VCaP (cell line): ENCODE results near the gene GHRL.

Experiments
- H3K27ac ChIP-seq: fragments of 450-650 bp; 2 replicates; pipeline ENCODE4 v1.5.1; 2017
- TF ChIP-seq, protein P1 (sequence below): fragments of 450-650 bp; conservative IDR thresholded peaks from 2 replicates; pipeline ENCODE4 v1.5.1; 2017; ENCODE audit warnings: mild to moderate bottlenecking, moderate library complexity

Gene GHRL

GRCh38 chr3:10337323-10338163 lies 44.8 kb upstream of the GHRL start:
- H3K27ac ChIP-seq, result no peak overlapping the region
- TF ChIP-seq, protein P1, sequence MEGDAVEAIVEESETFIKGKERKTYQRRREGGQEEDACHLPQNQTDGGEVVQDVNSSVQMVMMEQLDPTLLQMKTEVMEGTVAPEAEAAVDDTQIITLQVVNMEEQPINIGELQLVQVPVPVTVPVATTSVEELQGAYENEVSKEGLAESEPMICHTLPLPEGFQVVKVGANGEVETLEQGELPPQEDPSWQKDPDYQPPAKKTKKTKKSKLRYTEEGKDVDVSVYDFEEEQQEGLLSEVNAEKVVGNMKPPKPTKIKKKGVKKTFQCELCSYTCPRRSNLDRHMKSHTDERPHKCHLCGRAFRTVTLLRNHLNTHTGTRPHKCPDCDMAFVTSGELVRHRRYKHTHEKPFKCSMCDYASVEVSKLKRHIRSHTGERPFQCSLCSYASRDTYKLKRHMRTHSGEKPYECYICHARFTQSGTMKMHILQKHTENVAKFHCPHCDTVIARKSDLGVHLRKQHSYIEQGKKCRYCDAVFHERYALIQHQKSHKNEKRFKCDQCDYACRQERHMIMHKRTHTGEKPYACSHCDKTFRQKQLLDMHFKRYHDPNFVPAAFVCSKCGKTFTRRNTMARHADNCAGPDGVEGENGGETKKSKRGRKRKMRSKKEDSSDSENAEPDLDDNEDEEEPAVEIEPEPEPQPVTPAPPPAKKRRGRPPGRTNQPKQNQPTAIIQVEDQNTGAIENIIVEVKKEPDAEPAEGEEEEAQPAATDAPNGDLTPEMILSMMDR, result no peak

- no peak overlapping the region for H3K27ac ChIP-seq
- TF ChIP-seq, protein P1, result no peak
These were observed 44.0 kb upstream of the GHRL start for GRCh38 chr3:10336761-10337160.

GRCh38 chr3:10335871-10336622 lies 43.3 kb upstream of the GHRL start:
- TF ChIP-seq, protein P1, result no peak
- no peak overlapping the region for H3K27ac ChIP-seq

- no peak overlapping the region for H3K27ac ChIP-seq
- TF ChIP-seq, protein P1, result no peak
These were observed 42.5 kb upstream of the GHRL start for GRCh38 chr3:10335190-10335738.

GRCh38 chr3:10334459-10334858 lies 41.7 kb upstream of the GHRL start:
- TF ChIP-seq, protein P1, result no peak
- no peak overlapping the region for H3K27ac ChIP-seq

DNA sequence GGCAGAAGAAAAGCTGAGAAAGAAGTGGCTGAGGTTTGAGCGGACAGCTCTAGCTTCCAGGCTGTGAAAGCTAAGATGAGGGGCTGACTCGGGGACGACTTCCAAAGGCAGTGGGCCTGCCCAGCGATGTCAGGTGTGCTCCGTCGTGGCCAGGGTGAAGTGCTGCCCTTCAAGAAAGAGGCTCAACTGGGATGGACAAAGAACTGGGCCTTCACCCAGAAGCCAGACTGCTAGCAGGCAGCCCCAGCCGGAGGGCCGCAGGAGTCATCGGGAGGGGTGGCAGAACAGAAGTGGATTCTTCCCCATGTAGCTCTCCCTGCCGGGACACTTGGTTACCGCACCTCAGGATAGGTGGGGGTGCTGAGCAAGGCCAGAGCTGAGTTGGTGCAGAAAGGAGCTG lies 41.3 kb upstream of the GHRL start:
- no peak overlapping the region for H3K27ac ChIP-seq
- TF ChIP-seq, protein P1, result no peak

- TF ChIP-seq, protein P1, result no peak
- no peak overlapping the region for H3K27ac ChIP-seq
These were observed 40.6 kb upstream of the GHRL start for GRCh38 chr3:10333349-10333650.
